HG03460 (cell line): Measurements from ENCODE around the gene LARP4B.

ENCODE experiments used
- ATAC-seq: cut with Tn5 transposase; IDR thresholded peaks from one replicate; pipeline ENCODE4 v1.9.1; 2021; ENCODE audit not compliant: unreplicated experiment

LARP4B gene

DNA sequence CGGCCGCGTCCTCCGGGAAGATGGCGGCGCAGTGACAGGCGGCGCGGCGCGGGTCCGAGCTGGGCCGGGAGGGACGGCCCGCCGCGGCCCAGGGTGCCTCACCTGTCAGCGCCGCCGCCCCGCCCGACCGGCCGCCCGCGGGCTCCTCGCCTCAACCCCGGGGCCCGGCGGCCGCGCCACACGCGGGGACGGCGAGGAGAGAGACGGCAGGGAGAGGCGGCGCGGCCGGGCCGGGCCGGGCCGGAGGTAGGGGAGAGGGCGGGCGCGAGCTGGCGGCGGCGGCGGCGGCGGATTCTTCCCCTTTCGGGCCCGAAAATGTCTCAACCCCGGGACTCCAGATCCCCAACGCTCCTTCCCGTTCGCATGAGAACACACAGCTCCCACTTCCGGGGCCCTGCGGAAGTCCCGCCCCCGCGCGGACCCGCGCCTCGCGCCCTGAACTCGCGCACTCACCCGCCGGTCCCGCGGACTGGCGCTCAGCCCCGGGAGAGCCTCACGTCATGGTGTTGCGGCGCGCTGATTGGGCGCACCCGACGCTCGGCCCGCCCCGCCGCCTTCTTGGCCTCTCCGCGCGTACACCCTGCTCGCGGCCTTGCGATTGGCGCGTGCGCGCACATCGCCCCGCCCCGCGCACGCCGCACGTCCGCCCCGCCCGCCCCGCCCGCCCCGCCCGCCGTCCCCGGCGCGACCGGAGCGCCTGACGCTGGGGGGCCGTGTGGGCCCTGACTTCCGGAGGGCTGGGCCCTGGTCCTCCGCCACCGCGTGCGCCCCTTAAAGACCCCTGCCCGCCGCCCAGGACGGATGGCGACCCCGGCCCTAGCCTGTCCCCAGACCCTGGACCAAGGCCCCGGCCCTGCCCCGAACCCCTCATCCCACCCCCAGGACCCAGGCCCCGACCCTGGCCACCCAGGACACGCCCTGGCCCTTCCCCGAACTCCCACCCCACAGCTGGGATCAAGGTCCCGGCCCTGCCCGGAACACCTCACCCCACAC, at the start of gene LARP4B:
Gene LARP4B (minus strand): TSS at position 380 of the 993 bp plus-strand sequence. CDS start 45,984 bp downstream, outside the sequence.
- ATAC-seq: peak; percentile 90

DNA sequence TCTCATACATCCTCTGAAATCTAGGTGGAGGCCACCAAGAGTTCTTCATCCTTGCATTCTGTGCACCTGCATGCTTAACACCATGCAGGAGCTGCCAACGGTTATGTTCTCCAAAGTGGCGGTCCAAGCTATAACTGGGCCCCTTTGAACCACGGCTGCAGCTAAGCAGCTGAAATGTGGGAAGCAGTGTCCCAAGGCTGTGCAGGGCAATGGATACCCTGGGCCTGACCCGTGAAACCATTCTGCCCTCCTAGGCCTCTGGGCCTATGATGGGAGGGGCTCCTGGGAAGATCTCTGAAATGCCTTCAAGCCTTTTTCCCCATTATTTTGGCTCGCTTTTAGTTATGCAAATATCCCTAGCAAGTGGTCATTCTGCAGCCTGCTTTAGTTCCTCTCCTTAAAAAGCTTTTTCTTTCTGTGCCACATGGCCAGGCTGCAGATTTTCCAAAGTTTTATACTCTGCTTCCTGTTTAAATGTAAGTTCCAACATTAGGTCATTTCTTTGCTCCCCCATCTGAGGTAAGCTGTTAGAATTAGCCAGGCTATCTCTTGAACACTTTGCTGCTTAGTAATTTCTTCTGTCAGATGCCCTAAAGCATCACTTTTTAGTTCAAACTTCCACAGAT, 49.1 kb upstream of the LARP4B start:
- no peak for ATAC-seq

DNA sequence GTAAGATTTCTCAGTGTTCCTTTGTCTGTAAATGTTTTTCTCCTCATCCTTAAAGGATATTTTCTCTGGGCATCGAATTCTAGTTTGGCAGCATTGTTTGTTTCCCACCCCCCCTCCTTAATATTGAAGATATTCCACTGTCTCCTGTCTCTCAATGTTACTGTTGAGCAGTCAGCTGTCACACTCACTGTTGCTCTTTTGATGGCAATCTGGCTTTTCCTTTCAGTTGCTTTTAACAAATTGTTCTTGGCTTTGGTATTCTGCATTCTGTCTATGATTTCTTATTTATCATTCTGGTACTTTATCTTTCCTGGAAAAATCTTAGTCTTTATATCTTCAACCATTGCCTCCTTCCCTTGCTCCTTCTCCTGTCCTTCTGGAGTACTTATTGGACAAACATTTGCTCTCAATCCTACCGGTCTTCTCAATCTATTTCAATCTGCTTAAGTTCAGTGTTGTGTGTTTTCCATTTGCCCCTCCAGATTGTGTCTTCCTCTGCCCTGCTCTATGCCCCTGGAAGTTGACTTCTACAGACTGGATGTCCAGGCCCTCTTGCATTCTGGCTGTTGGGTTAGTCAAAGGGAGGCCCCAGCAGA, 47.4 kb upstream of the LARP4B start:
- no peak for ATAC-seq

DNA sequence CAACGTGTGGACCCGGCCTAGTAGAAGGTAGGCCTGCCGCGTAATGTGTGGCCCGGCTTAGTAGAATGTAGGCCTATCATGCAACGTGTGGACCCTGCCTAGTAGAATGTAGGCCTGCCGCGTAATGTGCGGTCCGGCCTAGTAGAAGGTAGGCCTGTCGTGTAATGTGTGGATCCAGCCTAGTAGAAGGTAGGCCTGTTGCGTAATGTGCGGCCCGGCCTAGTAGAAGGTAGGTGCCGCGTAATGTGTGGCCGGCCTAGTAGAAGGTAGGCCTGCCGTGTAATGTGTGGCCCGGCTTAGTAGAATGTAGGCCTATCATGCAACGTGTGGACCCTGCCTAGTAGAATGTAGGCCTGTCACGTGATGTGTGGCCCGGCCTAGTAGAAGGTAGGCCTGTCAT, 44.8 kb upstream of the LARP4B start:
- no peak for ATAC-seq

DNA sequence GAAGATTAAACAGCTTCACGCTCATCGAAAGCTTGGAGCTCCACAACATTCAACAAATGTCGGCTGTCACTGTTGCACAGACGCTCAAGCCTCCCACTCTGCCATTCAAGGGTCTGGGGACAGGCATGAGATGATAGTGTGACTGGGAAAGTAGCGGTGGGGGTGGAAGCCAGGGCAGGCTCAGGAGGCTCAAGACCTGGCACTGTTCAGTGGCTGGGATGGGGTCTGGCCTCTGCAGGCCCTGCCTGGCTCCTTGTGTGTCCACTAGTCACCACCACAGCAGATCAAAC, 43.2 kb upstream of the LARP4B start:
- no peak for ATAC-seq

- no peak for ATAC-seq
Observed at GRCh38 chr10:974038-974784, 42.7 kb upstream of the LARP4B start.

- ATAC-seq: no peak
Observed at GRCh38 chr10:972763-973162, 41.3 kb upstream of the LARP4B start.

DNA sequence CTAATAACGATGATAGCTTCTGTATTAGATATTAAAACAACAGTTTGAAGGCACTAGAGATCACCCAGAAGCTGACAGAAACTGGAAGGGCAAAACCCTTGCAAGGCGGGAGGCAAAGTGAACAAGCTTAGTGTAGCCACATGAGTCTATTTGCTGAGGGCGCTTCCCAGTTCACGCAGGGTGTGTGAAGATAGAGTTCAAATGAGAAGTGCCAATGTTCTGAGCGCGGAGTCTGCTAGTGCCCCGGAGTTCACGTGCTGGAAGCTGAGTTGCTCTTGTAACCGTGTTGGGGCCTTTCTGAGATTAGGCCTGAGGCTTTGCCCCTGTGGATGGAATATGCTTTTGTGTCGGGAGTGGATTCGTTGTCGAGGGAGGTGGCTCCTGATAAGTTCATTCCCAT, 40.1 kb upstream of the LARP4B start:
- no peak for ATAC-seq

- ATAC-seq: no peak
Observed at GRCh38 chr10:971150-971542, 39.6 kb upstream of the LARP4B start.

GRCh38 chr10:970311-971149, 39.0 kb upstream of the LARP4B start:
- no peak for ATAC-seq

- ATAC-seq: no peak
Observed at GRCh38 chr10:969473-970150, 38.1 kb upstream of the LARP4B start.

GRCh38 chr10:968546-969199, 37.2 kb upstream of the LARP4B start:
- no peak for ATAC-seq

- ATAC-seq: no peak
Observed at GRCh38 chr10:966466-967235, 35.1 kb upstream of the LARP4B start.

DNA sequence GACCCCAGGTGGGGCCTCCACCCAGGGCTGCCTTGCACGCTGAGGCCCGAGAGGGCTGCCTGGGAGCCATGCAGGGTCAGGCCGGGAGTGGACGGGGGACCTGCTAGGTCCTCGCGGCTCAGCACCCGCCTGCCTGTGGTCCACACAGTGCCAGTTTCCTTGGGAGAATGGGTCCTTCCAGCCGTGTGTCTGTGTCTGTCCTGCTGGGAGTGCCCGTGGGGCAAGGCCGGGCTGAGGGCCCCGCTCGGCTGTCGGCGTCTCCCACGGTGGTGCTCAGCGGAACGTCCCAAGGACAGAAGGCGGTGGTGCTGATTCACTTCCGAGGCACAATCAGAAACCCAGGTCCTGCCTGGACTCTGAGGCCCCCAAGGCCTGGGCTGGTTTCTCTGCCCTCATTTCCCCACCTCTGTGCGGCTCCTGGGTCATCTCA, 33.5 kb upstream of the LARP4B start:
- no peak for ATAC-seq

DNA sequence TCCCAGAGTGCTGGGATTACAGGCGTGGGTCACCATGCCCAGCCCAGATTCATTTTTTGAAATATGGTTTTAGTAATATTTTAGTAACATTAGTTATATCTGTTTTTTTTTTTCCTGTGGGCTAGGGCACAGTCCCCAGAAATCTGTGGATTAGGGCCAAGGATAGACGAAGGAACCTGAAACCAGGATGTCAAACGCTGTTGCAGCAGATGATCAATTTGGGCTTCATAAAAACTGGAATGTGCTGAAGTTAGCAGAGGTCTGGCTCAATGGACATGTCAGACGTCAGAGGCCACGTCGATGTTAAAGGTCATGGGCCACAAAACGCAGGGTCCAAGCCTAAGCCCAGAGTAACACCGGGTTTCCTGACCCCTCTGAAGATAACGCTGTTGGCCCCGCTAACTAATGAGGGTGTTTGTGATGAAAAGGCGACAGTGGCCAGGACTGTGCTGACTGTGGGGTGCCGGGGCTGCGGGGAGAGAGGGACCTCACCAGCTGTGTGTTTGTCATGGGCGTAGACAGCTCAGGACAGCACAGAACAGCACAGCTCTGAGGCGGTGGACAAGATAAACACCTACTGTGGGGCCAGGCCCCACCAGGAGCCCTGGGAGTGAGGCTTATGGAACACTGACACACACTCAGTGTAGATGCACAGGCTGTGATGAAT, 32.9 kb upstream of the LARP4B start:
- no peak for ATAC-seq

- no peak for ATAC-seq
Observed at GRCh38 chr10:963655-964054, 32.1 kb upstream of the LARP4B start.

- no peak for ATAC-seq
Observed at GRCh38 chr10:963186-963585, 31.7 kb upstream of the LARP4B start.

- no peak for ATAC-seq
Observed at GRCh38 chr10:962342-962741, 30.8 kb upstream of the LARP4B start.
